K562 (cell line): ENCODE data around the gene PGLYRP4. TPM values are rescaled to one million over a fixed set of nuclear protein-coding genes. Genes with fewer than 3 reads are reported as not detected.
A peak's percentile ranks its signal among the peaks of the same experiment; 100 is the strongest.

Source experiments
- ATAC-seq: fragments of 200-7000 bp; cut with Tn5 transposase; 3 replicates; pipeline ENCODE4 v1.9.1; 2020; ENCODE audit warnings: moderate library complexity
- BruUV-seq: library from RNA; stranded (reverse); fragments of 400-500 nt; replicated peaks from 2 replicates; lab custom pipeline; 2021; lab: Mats Ljungman, UMichigan
- CTCF ChIA-PET: fragments of 300-600 bp; formaldehyde crosslinking; extraction: SDS; loops from one replicate; lab custom pipeline; 2021; ENCODE audit warnings: low intra/inter-chr PET ratio; lab: Yijun Ruan, JAX
- POLR2A ChIA-PET: fragments of 300-600, 350-650 bp; sonication (Branson Sonifier 250); formaldehyde crosslinking; extraction: SDS; loops from one replicate; lab custom pipeline; 2021; ENCODE audit warnings: antibody characterized with exemption, inconsistent platforms; lab: Yijun Ruan, JAX
- DNase-seq, 4 experiments: peaks; one replicate each; pipeline versions ENCODE4 v3.0.0 to v3.0.0-alpha.2; 2011 to 2018; ENCODE audit warnings: low spot score in 3 of 4, mixed read lengths in 3 of 4; ENCODE audit errors: extremely low read depth in 1 of 4
- FAIRE-seq: peaks from 2 replicates; lab custom pipeline; 2011; peaks lifted over from hg19 to GRCh38; lab: Jason Lieb, UNC
- H2AFZ ChIP-seq: 2 replicates; pipeline ENCODE4 v1.6.0; 2011; ENCODE audit warnings: low read depth, low read length, control low read depth, inconsistent platforms
- H3K27ac ChIP-seq: fragments of 200-600 bp; 3 replicates; pipeline ENCODE4 v1.8.0; 2011; ENCODE audit warnings: low read depth, mild to moderate bottlenecking, control low read depth, inconsistent platforms, low read length, moderate library complexity, mixed read lengths; ENCODE audit errors: extremely low read depth
- H3K27me3 ChIP-seq, 2 experiments: fragments of 300-600 bp in 1 of 2; 2 replicates in 1 of 2; 3 replicates in 1 of 2; pipeline versions ENCODE4 v1.6.0 to v1.8.0; 2011; ENCODE audit warnings: inconsistent platforms in 2 of 2, low read length in 2 of 2, mild to moderate bottlenecking in 1 of 2, mixed read lengths in 1 of 2, moderate library complexity in 1 of 2; ENCODE audit not compliant: control insufficient read depth in 2 of 2, insufficient read depth in 2 of 2
- H3K36me3 ChIP-seq: fragments of 300-600 bp; 3 replicates; pipeline ENCODE4 v1.8.0; 2011; ENCODE audit warnings: mild to moderate bottlenecking, low read length, inconsistent platforms; ENCODE audit not compliant: control insufficient read depth, insufficient read depth
- H3K4me1 ChIP-seq, 2 experiments: fragments of 200-600 bp in 1 of 2; replicated peaks in 1 of 2; 2 replicates in 1 of 2; 3 replicates in 1 of 2; pipeline versions ENCODE4 v1.5.1 to v1.8.0; 2011; ENCODE audit warnings: inconsistent platforms in 2 of 2, low read length in 2 of 2, mild to moderate bottlenecking in 1 of 2, mixed read lengths in 1 of 2, moderate library complexity in 1 of 2; ENCODE audit not compliant: control insufficient read depth in 2 of 2, insufficient read depth in 2 of 2
- H3K4me2 ChIP-seq: 2 replicates; pipeline ENCODE4 v1.6.1; 2011; ENCODE audit warnings: low read length, control low read depth, inconsistent platforms, mixed read lengths; ENCODE audit not compliant: insufficient read depth
- H3K4me3 ChIP-seq: fragments of 200-600 bp; sonication (generic), shearing (Covaris generic); 2 replicates; pipeline ENCODE4 v1.5.1; 2016; ENCODE audit warnings: control low read depth, inconsistent platforms
- H3K79me2 ChIP-seq: fragments of 200-600 bp; 3 replicates; pipeline ENCODE4 v1.8.0; 2011; ENCODE audit warnings: low read length, inconsistent platforms; ENCODE audit not compliant: control insufficient read depth, insufficient read depth
- H3K9ac ChIP-seq, 2 experiments: 2 replicates each; pipeline versions ENCODE4 v1.6.0 to v1.6.1; 2011; ENCODE audit warnings: low read depth in 2 of 2, low read length in 2 of 2, control low read depth in 1 of 2, inconsistent platforms in 1 of 2, mild to moderate bottlenecking in 1 of 2, mixed read lengths in 1 of 2; ENCODE audit not compliant: insufficient read depth in 1 of 2
- H3K9me1 ChIP-seq: one replicate; pipeline ENCODE4 v1.6.0; 2011; ENCODE audit warnings: inconsistent platforms, mild to moderate bottlenecking, low read length, moderate library complexity; ENCODE audit not compliant: control insufficient read depth, insufficient read depth
- H3K9me3 ChIP-seq: replicated peaks from 2 replicates; pipeline ENCODE4 v1.5.1; 2011; ENCODE audit warnings: low read depth, low read length, inconsistent platforms; ENCODE audit not compliant: control insufficient read depth, insufficient read depth
- H4K20me1 ChIP-seq: replicated peaks from 2 replicates; pipeline ENCODE4 v1.6.1; 2011; ENCODE audit warnings: low read length, inconsistent platforms, mixed read lengths; ENCODE audit not compliant: control insufficient read depth, insufficient read depth
- DMBX1 ChIP-seq: fragments of 250-450 bp; sonication (Bioruptor Pico); IDR thresholded peaks from 2 replicates; pipeline ENCODE4 v1.8.0; 2022; ENCODE audit warnings: inconsistent platforms, mild to moderate bottlenecking, moderate library complexity, borderline replicate concordance
- ELF2 ChIP-seq: fragments of 250-450 bp; sonication (Bioruptor Pico); IDR thresholded peaks from 2 replicates; pipeline ENCODE4 v1.5.0; 2021; ENCODE audit warnings: mild to moderate bottlenecking
- FOXK2 ChIP-seq, 2 experiments: fragments of 450-650 bp; IDR thresholded peaks in 1 of 2; conservative IDR thresholded peaks in 1 of 2; 2 replicates each; pipeline ENCODE4 v1.6.1; 2016; ENCODE audit warnings: low read depth in 2 of 2, mild to moderate bottlenecking in 1 of 2
- L3MBTL2 ChIP-seq: fragments of 450-650 bp; IDR thresholded peaks from 2 replicates; pipeline ENCODE4 v1.6.1; 2016; ENCODE audit warnings: mild to moderate bottlenecking, moderate library complexity
- MAZ ChIP-seq, 2 experiments: fragments of 450-650 bp in 1 of 2; sonication (generic) in 1 of 2; formaldehyde crosslinking; IDR thresholded peaks in 1 of 2; conservative IDR thresholded peaks in 1 of 2; 2 replicates each; pipeline versions ENCODE4 v1.4.0 to v1.5.0; 2020; ENCODE audit warnings: mild to moderate bottlenecking in 1 of 2, missing genetic modification reagents in 1 of 2
- PRMT5 ChIP-seq: sonication (generic); formaldehyde crosslinking; IDR thresholded peaks from 2 replicates; pipeline ENCODE4 v1.5.0; 2020; ENCODE audit warnings: missing genetic modification reagents
- RBM25 ChIP-seq: fragments of 200-400 bp; formaldehyde crosslinking; IDR thresholded peaks from 2 replicates; pipeline ENCODE4 v1.6.1; 2018; ENCODE audit warnings: low read length, low read depth, moderate library complexity; ENCODE audit not compliant: severe bottlenecking
- ZC3H8 ChIP-seq: fragments of 450-650 bp; IDR thresholded peaks from 2 replicates; pipeline ENCODE4 v1.6.1; 2017
- ZKSCAN8 ChIP-seq: fragments of 200-800 bp; sonication (Bioruptor generic); IDR thresholded peaks from 2 replicates; pipeline ENCODE4 v1.6.1; 2016; ENCODE audit warnings: missing genetic modification characterization, missing compliant biosample characterization
- ZNF184 ChIP-seq: sonication (generic); formaldehyde crosslinking; IDR thresholded peaks from 2 replicates; pipeline ENCODE4 v1.5.0; 2020; ENCODE audit warnings: missing genetic modification reagents
- ZNF217 ChIP-seq: sonication (generic); formaldehyde crosslinking; IDR thresholded peaks from 2 replicates; pipeline ENCODE4 v1.8.0; 2022; ENCODE audit warnings: mild to moderate bottlenecking, missing genetic modification reagents
- ZNF23 ChIP-seq: fragments of 250-450 bp; sonication (Bioruptor Pico); IDR thresholded peaks from 2 replicates; pipeline ENCODE4 v1.4.0; 2020; ENCODE audit warnings: mild to moderate bottlenecking
- ZNF507 ChIP-seq: conservative IDR thresholded peaks from 2 replicates; pipeline ENCODE4 v1.6.1; 2017; ENCODE audit warnings: missing genetic modification characterization, missing compliant biosample characterization
- ZZZ3 ChIP-seq: fragments of 450-650 bp; IDR thresholded peaks from 2 replicates; pipeline ENCODE4 v1.6.1; 2016; ENCODE audit warnings: antibody characterized with exemption, mild to moderate bottlenecking, moderate library complexity
- WGBS: fragments of 100-300 bp; shearing (Covaris generic); methylation state at CpG from one replicate; pipeline ENCODE4 v1.1.6; 2016; ENCODE audit warnings: low coverage, mixed read lengths; ENCODE audit not compliant: insufficient coverage; ENCODE audit errors: missing lambda C conversion rate; 5-methylcytosine and 5-hydroxymethylcytosine counted together
- in situ Hi-C: fragments of 300-500 bp; cut with MboI; formaldehyde crosslinking; loops from 4 replicates; pipeline ENCODE4 v1.15.0; 2018; ENCODE audit warnings: inconsistent platforms, mixed read lengths
- intact Hi-C: fragments of 100-400 bp; cut with micrococcal nuclease; formaldehyde crosslinking; loops from 2 replicates; pipeline ENCODE4 v1.14.2; 2022
- polyA plus RNA-seq, 8 experiments: library from polyadenylated mRNA; depleted of rRNA in 4 of 8; stranded (reverse) in 5 of 8; unstranded in 3 of 8; fragments of >200 nt; fragmentation: Nextera tagmentation in 2 of 8; fragmentation: Illumina TruSeq in 1 of 8; extraction: Ambion mirVana in 2 of 8; extraction: Trizol in 1 of 8; gene quantifications; 2 replicates each; pipeline versions ENCODE4 v1.2.1 to v1.2.3, GENCODE V29; 2011 to 2014; ENCODE audit warnings: inconsistent platforms in 1 of 8, missing spikeins in 1 of 8
- total RNA-seq, 7 experiments: library from RNA; depleted of rRNA in 6 of 7; stranded (reverse); fragments of >200 nt in 6 of 7; fragmentation: Illumina TruSeq in 2 of 7; extraction: Trizol in 2 of 7; gene quantifications; 2 replicates each; pipeline versions ENCODE4 v1.2.1 to v1.2.3, GENCODE V29; 2011 to 2021; ENCODE audit warnings: low replicate concordance in 1 of 7
- TF ChIP-seq, protein P1 (sequence below): fragments of 450-650 bp; IDR thresholded peaks from 2 replicates; pipeline ENCODE4 v1.6.1; 2017; ENCODE audit warnings: mild to moderate bottlenecking, moderate library complexity
- TF ChIP-seq, protein P2 (sequence below): sonication (generic); formaldehyde crosslinking; IDR thresholded peaks from 2 replicates; pipeline ENCODE4 v1.8.0; 2022; ENCODE audit warnings: missing genetic modification reagents, mild to moderate bottlenecking, moderate library complexity, borderline replicate concordance

The PGLYRP4 gene
- total and polyA plus RNA-seq, 9 of the 15 experiments (the other 6 are each of a cell fraction or from before 2014, with no cell fraction given): 0.06 to 0.13 (median 0.11) TPM; not detected in 6

DNA sequence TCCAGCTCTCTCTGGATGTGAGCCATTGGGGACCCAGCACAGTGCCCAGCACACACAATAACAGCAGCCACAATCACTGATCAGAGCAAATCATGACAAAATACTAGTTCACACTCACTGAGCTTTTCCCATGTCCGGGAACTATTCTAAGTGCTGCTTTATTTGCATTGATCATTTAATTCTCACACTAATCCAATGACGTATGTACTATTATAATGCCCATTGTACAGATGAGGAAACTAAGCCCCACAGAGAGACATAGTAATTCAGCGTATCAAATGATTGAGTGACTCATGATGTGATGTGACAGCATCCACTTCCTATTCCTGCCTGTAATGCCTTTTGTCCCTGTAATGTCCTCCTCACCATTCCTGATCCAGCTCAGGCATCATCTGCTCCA is 44.2 kb upstream of the PGLYRP4 start:
- H3K27me3 ChIP-seq: peaks cover 18 to 52% of the 10 kb centered on the region in 2 experiments; a peak in 4 of 5 replicates

DNA sequence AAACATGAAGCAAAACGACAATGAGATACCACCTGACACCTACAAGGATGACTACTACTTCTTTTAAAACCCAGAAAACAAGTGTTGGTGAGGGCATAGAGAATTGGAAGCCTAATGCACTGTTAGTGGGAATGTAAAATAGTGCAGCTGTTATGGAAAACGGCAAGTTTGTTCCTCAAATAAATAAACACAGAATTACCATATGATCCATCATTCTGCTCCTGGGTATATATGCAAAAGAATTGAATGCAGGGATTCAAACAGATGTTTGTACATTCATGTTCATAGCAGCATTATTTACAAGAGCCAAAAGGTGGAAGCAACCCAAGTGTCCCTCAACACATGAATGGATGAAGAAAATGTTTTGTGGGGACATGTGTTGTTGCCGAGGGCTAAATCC is 43.6 kb upstream of the PGLYRP4 start:
- ChIA-PET CTCF (no interaction called here), POLR2A (no interaction called here)
- Histone ChIP-seq H3K9me1 (no peaks in the 10 kb centered on the region), H3K36me3 (no peaks in the 10 kb centered on the region), H2AFZ (no peak overlapping the region), H3K9me3 (no peaks in the 10 kb centered on the region), H3K4me1 (peaks cover 0 to 6% of the 10 kb centered on the region in 2 experiments; a peak in 1 of 5 replicates), H3K4me3 (no peak overlapping the region), H3K27ac (no peak overlapping the region), H3K4me2 (no peak overlapping the region), H3K27me3 (peaks cover 17 to 46% of the 10 kb centered on the region in 2 experiments; a peak in 4 of 5 replicates), H4K20me1 (peaks cover 3% of the 10 kb centered on the region; the same call in 1 of the 2 replicates), H3K9ac (no peak overlapping the region), H3K79me2 (no peaks in the 10 kb centered on the region)
- no peak for DNase-seq
- WGBS: 0% methylated on average over 3 of the region's 3 CpGs
- no peak for ATAC-seq
- no TSS peak for BruUV-seq
- intact Hi-C loops (no loop called here), in situ Hi-C loops (no loop called here)
- FAIRE-seq: no peak
- TF ChIP-seq MAZ (CRISPR knock-in tag; conservative IDR thresholded peaks at IDR 0.05 in 1 of 2, IDR thresholded peaks at IDR 0.05 in 1 of 2): no peak
- no peak for TF ChIP-seq DMBX1 (CRISPR knock-in tag)
- TF ChIP-seq ZKSCAN8 (CRISPR knock-in tag): no peak
- no peak for TF ChIP-seq ELF2 (CRISPR knock-in tag)
- no peak for TF ChIP-seq ZZZ3
- TF ChIP-seq ZNF23 (CRISPR knock-in tag): no peak
- TF ChIP-seq FOXK2 (conservative IDR thresholded peaks at IDR 0.05 in 1 of 2, IDR thresholded peaks at IDR 0.05 in 1 of 2; ENCODE audit: low read depth in 2 of 2): no peak
- no peak for TF ChIP-seq ZC3H8
- no peak for TF ChIP-seq ZNF184 (CRISPR knock-in tag)
- TF ChIP-seq, protein P1, sequence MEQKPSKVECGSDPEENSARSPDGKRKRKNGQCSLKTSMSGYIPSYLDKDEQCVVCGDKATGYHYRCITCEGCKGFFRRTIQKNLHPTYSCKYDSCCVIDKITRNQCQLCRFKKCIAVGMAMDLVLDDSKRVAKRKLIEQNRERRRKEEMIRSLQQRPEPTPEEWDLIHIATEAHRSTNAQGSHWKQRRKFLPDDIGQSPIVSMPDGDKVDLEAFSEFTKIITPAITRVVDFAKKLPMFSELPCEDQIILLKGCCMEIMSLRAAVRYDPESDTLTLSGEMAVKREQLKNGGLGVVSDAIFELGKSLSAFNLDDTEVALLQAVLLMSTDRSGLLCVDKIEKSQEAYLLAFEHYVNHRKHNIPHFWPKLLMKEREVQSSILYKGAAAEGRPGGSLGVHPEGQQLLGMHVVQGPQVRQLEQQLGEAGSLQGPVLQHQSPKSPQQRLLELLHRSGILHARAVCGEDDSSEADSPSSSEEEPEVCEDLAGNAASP: no peak
- TF ChIP-seq ZNF217 (CRISPR knock-in tag): no peak
- no peak for TF ChIP-seq ZNF507 (tag)
- TF ChIP-seq, protein P2, sequence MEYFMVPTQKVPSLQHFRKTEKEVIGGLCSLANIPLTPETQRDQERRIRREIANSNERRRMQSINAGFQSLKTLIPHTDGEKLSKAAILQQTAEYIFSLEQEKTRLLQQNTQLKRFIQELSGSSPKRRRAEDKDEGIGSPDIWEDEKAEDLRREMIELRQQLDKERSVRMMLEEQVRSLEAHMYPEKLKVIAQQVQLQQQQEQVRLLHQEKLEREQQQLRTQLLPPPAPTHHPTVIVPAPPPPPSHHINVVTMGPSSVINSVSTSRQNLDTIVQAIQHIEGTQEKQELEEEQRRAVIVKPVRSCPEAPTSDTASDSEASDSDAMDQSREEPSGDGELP (CRISPR knock-in tag): no peak
- no peak for TF ChIP-seq PRMT5
- no peak for TF ChIP-seq RBM25

More for the DNA sequence above, 44.2 kb upstream of the PGLYRP4 start:
- DNase-seq (no peak), ATAC-seq (no peak), FAIRE-seq (no peak)
- intact Hi-C loops: no loop called here
- CTCF ChIA-PET: no interaction called here
- no TSS peak for BruUV-seq
- Histone ChIP-seq H2AFZ (no peak overlapping the region), H3K4me3 (no peak overlapping the region), H4K20me1 (peaks cover 3% of the 10 kb centered on the region; the same call in 1 of the 2 replicates), H3K4me1 (peaks cover 0 to 6% of the 10 kb centered on the region in 2 experiments; a peak in 1 of 5 replicates), H3K36me3 (no peaks in the 10 kb centered on the region), H3K9me3 (no peaks in the 10 kb centered on the region), H3K27ac (no peak overlapping the region), H3K9ac (no peak overlapping the region), H3K79me2 (no peaks in the 10 kb centered on the region), H3K9me1 (no peaks in the 10 kb centered on the region), H3K4me2 (no peak overlapping the region)
- POLR2A ChIA-PET: interaction anchor here (0.8 kb wide), 1 partner anchor 35 kb away, joined by 3 read pairs; the partner anchor contains the start of gene S100A9
- 2% methylated on average over 3 of the region's 3 CpGs for WGBS
- in situ Hi-C loops: no loop called here
- TF ChIP-seq RBM25: peak; percentile 61
- TF ChIP-seq L3MBTL2: no peak
